HG02588 (cell line): ENCODE measurements around the gene AVL9.
"Not testable (repeated sequence)": the region's sequence is repeated elsewhere in the genome, so short reads cannot be mapped to it uniquely, and the experiment has no call there.

Source experiments
- ATAC-seq: cut with Tn5 transposase; IDR thresholded peaks from one replicate; pipeline ENCODE4 v1.9.1; 2021; ENCODE audit warnings: mild to moderate bottlenecking, moderate library complexity; ENCODE audit not compliant: unreplicated experiment

The AVL9 gene

DNA sequence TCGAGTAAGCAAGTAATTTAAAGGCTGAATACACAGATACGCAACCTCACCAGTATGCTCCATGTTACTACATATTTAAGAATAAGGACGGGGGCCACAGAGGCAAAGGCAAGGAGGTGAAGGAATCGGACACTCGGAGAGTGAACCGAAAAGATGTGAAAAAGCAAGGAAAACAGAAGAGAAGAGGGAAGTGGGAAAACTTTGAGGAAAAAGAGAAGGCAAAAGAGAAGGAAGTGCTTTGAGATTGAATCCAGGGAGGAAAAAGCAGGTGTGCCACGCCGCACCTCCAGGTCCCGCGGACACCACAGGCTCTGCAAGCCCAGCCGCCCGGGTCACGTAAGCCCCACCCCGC is 367 bp upstream of the AVL9 start:
- peak; percentile 5 for ATAC-seq

DNA sequence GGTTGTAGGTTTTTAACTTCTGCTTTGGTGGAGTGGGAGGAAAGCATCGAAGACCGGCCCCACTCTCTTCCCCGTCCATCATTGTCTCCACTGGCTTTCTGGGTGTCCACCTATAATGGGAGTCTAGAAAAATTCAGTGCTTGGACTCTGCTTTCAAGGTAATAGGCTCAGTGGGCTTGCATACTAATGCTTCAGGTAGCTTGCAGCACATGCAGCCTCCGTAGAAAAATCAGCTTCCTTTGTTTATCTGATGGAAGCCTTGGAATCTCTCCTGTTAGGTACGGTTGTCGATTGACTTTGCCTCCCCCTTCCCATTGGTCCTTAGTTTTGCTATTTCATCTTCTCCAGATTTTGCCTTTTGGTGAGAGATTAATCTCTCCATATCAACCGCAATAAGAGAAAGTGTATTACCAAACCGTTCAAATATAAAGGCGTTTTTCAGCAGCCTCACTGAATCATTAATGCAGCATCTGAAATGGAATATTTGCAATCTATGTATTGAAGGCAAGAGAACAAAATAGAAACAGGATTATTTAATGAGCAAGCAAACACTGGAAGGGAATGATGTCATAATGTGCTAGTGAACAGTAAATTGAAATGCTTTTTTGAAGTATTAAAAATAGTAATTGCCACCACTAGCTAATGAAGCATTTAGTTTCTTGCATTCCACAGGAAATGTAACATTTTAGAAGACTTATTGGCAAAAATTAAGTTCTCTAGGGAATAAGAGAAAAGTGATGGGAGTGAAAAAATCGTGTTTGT is 944 bp downstream of the AVL9 start:
- no peak for ATAC-seq

DNA sequence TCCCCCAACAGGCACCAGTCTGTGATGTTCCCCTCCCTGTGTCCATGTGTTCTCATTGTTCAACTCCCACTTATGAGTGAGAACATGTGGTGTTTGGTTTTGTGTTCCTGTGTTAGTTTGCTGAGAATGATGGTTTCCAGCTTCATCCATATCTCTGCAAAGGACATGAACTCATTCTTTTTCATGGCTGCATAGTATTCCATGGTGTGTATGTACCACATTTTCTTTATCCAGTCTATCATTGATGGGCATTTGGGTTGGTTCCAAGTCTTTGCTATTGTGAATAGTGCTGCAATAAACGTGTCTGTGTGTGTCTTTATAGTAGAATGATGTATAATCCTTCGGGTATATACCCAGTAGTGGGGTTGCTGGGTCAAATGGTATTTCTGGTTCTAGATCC is 4.5 kb downstream of the AVL9 start:
- ATAC-seq: not testable (repeated sequence)

DNA sequence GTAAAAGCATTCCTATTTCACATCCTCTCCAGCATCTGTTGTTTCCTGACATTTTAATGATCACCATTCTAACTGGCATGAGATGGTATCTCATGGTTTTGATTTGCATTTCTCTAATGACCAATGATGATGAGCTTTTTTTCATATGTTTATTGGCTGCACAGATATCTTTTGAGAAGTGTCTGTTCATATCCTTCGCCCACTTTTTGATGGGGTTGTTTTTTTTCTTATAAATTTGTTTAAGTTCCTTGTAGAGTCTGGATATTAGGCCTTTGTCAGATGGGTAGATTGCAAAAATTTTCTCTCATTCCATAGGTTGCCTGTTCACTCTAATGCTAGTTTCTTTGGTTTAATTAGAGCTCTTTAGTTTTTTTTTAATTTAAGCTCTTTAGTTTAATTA is 4.9 kb downstream of the AVL9 start:
- not testable (repeated sequence) for ATAC-seq

DNA sequence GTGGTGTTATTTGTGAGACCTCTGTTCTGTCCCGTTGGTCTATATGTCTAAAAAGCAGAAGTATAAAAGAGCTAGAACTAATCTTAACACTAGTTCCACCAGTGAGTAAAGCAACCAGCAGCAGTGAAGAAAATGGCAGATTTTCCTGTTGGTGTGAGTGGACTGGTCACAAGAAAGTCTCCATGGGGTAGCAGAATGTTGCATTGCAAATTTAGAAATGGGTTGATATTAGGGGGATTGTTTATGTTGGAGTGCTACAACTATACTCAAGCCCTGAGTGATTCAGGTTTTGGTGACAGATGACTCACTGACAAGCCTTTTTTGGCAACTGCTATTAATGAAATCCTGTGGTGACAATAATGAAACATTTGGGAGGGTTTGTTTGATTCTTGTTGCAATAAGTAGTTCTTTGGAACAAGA is 5.6 kb downstream of the AVL9 start:
- ATAC-seq: peak; percentile 60

DNA sequence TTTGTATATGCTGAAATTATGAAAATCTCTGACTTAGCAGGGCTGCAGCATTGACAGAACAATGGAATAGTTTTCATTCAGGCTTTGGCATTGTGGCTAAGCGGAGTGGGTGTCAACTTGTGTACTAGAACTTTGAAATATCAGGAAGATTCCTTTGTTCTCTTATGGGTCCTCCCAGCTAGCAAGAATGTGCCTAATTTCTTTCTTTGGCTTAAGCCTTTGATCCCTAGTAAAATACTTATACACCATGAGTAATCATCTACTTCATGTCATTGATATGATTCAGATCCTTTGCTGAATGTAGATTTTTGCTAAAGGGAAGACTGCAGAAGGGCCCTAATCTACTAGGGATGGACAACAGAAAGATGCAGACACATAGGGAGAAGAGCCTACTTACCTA is 6.2 kb downstream of the AVL9 start:
- ATAC-seq: no peak

DNA sequence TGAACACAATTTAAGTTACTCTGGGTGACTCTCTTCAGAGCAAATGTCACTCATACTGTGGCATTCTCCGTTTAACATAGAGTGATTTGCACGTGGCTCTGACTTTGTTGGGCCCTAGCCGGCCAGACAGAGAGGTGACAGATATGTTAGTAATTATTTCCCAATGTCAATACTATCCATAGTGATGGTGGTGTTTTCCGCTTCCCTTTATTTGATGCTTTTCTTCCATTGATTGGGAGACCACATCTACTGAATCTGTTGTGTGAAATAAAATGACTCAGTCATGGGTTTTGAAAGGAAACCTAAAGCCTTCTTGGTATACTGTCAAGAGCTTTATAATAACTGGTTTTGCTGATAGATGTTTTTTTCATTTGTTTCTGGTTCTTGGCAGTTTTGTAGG is 7.4 kb downstream of the AVL9 start:
- no peak for ATAC-seq

DNA sequence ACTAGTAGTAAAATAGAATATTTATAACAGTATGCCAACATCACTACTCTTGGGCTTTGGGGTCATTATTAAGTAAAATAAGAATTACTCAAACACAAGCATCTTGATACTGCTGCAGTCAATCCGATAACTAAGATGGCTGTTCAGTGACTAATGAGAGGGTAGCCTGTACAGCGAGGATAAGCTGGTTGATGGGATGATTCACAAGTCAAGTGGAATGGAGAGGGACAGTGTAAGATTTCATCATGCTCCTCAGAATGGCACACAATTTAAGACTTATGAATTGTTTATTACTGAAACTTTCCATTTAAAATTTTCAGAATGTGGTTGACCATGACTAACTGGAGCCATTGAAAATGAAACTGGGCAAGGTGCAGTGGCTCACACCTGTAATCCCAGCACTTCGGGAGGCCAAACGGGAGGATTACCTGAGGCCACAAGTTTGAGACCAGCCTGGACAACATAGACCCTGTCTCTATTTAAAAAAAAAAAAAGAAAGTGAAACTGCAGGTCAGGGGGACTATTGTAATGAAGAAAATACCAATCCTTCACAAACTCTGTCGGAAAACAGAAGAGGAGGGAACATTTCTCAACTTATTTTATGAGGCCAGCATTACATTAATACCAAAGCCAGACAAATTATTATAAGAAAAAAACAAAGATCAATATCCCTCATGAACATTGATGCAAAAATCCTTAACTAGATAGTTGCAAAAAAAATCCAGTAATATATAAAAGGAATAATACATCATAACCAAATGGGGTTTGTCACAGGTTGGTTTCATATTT is 11.2 kb downstream of the AVL9 start:
- ATAC-seq: no peak

DNA sequence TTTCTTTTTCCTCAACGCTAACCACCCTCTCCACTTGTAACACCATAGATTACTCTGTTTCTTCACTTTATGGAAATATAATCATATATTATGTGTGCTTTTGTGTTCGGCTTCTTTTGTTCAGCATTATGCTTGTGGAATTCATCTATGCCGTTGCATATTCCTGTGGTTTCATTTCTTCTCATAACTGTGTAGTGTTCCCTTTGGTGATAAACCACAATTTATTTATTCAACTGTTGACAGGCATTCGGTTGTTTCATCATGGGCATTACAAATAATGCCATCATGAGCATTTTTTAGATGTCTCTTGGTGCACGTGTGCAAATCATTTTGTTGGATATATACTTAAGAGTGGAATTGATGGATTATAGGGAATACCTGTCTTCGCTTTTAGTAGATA is 12.1 kb downstream of the AVL9 start:
- no peak for ATAC-seq

DNA sequence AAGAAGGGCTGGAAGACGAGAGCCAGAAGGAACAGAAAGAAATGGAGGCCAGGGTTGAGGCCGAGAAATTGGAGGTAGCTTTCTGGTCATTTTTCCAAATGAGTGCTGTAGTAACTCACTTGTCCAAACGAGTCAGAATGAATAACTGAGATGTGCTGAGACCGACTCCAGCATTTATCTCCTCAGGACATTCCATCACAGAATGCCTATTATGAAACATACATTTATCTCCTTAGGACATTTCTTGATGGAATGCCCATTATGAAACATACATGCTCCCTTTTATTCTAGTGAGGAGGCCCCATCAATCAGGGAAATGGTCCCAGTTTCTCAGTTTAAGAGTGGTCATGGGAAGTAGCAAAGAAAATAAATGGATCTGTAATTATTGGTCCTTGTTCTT is 16.5 kb downstream of the AVL9 start:
- ATAC-seq: no peak

DNA sequence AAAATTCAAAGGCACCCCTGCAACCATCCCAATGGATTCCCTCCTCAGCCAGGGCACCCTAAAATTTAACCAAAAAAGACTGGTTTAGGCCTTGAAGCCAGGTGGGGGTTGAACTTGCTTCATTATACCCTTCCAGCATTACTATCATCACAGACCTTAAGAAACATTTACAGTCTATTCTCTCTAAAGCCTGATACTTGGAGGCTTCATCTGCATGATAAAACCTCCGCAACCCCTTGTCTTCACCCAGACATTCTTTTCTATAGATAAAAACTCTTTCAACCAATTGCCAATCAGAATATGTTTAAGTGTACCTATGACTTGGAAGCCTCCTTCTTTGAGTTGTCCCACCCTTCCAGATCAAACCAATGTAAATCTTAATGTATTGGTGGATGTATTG is 17.9 kb downstream of the AVL9 start:
- no peak for ATAC-seq

DNA sequence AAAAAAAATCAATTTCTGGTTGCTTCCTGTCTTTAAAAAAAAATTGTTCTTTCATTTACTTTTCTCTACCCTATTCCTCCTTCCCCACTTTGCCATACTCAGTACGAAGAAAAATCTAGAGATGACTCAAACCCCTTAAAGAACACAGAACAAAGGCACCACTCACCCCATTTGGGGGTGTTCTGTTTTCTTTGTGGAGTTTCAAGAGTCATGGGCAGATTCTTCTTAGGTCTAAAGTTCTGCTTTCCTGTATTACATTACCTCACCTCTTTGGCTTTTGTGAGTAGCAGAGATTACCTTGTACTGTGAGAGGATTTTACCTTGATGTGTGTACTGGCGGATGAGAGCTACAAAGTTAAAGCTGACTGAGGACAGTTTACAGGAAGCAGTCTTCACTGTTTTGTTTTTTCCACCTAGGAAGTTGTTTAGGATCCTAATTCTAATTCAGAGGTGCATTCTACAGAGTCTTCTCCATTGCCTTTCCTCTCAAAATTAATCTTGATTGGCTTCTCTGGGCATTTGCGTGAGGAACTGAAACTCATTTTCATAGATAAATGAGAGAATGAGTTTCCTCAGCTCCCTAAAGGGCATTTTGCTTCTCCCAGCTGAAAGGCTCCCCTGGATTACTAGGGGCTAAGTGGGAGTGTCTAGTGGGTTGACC is 20.7 kb downstream of the AVL9 start:
- ATAC-seq: peak; percentile 77

DNA sequence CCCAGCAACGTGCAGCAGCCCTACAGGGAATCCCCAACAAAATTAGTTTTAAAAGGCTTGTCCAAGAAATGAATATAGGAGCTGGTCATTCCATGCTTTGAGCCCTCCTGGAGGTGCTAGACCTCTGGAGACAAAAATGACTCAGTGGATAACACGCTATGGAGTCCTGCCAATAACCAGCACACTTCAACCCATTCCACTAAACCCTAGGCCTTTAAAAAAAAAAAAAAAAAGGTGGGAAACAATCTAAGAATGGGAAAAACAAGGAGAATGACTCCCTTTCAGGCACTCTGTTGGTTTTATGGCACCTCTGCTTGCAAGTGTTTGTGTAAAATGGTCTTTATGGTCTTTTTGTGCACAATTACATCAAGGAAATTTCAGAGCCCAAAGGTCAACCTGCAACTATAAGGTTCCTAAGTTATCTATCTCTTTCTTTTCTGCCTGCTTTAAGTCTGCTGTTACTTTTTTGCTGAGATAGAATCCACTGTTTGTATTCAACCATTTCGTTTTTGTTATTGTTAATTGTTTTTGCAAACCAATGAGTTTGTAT is 21.3 kb downstream of the AVL9 start:
- ATAC-seq: no peak

DNA sequence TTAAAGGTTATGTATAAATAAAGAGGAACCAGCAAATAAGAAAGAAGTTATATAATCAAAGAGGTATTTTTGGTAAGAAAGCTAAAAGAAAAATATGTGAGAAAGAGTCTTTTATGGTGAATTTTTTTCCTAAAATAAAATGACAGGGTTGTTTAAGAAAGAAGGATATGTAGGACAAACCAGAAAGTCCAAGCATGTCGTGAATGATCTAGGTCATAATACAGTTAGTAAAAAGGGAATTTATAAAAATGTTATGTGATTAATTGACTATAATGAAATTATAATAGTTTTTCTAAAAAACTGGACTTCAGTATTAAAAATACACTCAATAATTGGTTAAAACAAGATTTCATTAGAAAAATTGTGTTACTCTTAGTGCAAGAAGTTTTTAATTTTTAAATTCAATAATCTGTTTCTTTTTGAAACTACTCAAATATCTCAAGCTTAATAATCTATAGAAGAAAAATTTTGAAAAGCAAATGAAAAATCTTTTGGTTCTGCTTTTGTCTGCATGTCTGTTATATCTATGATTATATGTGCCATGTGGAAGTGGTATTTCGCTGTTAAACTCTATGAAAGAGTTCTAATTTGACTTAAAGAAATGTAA is 23.3 kb downstream of the AVL9 start:
- no peak for ATAC-seq

DNA sequence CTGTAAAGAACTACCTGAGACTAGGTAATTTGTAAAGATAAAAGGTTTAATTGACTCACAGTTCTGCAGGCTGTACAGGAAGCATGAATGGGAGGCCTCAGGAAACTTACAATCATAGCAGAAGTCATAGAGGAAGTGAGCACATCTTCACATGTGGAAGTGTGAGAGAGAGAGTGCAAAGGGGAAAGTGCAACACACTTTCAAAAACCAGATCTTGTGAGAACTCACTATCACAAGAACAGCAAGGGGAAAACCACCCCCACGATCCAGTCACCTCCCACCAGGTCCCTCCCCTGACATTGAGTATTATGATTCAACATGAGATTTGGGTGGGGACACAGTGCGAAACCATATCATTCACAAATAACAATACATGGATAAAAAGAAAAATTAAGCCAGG is 24.5 kb downstream of the AVL9 start:
- ATAC-seq: no peak

DNA sequence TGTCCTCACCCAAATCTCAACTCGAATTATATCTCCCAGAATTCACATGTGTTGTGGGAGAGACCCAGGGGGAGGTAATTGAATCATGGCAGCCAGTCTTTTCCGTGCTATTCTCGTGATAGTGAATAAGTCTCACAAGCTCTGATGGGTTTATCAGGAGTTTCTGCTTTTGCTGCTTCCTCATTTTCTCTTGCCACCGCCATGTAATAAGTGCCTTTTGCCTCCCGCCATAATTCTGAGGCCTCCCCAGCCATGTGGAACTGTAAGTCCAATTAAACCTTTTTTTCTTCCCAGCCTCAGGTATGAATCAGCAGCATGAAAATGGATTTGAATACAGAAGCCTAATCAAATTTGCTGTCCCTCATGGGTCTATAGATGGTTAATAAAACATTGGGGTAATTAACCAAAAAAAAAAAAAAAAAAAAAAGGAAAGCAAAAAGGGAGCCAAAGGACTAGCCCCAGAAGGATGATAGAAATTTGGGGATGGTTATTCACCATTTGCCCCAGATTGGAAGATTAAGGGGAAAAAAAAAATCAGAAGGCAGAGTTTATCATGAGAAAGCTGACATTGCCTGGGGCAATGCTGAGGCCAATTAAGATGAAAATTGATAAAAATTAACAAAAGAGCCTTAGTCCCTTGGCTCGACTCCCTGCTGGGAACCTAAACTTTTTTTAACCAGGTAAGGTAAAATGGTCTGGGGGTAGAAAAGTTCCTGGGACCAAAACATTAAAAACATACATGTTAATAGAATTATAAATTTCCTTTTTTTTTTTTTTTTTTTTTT is 27.6 kb downstream of the AVL9 start:
- no peak for ATAC-seq

DNA sequence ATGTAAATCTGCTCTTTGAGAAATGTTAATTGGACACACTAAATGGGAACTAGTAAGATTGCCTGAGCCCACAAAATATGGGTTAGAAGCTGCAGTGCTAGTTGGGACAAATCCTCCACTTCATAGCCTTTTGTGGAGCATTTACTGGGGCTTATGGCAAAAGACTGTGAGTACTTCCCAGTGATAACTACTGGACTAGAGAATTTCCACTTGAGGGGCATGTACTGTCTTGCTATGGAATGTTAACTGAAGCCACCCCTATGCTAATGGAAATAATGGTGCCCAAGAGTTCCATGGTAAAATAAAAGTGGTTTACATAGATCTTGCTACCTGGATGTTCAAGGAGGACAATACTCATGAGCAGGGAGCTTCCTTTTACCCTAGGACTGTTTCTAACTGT is 29.3 kb downstream of the AVL9 start:
- ATAC-seq: no peak

DNA sequence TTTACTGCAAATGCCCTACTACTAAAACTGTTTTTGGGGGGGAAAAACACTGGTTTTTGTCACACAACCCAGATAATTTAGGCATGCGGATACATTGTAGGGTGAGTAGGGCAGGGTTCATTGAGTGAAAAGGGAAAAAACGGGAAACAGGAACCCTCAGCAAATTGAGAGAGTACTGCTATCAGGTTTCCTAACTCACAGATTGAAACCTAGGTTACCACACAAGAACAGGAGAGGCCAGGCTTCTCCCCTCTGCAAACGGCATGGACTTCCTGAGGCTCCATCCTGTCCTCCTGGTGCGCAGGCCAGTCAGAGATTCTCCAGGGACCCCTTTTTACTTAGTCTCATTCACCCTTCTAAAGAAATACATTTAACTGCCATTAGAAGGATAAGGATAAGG is 30.6 kb downstream of the AVL9 start:
- no peak for ATAC-seq

DNA sequence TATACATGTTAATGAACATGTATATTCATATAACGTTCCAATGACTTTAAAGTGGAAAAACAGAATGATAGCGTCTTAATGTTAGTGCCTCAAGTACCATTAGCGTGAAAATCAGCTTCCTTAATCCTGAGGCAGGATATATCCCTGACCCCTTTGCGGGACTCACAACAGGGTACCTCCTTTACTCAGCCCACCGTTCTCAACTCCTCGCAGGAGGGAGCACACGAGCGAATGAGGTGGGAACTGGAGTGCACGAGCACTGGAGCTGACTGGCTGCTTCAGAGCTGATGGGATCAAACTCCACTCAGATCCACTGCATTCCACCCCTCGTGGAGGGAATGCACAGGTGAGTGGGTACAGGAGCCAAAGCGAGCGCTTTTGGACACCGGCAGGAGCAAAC is 36.1 kb downstream of the AVL9 start:
- ATAC-seq: no peak

DNA sequence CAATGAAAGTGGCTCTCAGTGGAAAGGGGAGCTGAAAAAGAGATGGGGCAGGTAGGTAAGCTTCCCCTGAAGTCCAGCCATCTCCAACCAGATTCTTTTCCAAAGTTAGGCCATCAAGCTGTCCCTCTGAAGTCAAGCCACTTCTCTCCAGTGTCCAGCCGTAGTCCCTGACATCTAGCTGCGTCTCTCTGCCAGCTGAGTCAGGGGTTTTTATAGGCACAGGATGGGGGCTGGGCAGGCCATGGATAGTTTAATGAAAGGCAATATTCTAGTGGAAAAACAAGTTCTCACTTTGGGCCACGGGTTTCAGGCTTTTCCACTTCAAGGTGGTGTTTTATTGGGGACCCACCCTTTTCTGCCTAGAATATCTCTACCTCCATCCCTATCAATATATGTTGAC is 36.8 kb downstream of the AVL9 start:
- no peak for ATAC-seq

DNA sequence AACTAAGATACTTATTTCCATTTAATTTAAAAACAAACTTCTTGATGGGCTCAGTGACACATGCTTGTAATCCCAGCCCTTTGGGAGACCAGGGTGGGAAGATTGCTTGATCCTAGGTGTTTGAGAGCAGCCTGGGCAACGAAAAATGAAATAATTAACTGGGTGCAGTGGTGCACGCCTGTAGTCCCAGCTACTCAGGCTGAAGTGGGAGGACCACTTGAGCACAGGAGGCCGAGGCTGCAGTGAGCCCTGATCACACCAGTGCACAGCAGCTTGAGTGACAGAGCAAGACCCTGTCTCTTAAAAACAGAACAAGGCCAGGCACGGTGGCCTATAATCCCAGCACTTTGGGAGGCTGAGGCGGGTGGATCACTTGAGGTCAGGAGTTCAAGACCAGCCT is 37.4 kb downstream of the AVL9 start:
- ATAC-seq: no peak
